RWPE2 (cell line): ENCODE measurements around the gene TSKU.

Experiments used
- ATAC-seq: fragments of 200-7000 bp; cut with Tn5 transposase; 3 replicates; pipeline ENCODE4 v1.9.1; 2021; ENCODE audit warnings: low read depth
- DNase-seq: peaks from one replicate; pipeline ENCODE4 v3.0.0-alpha.2; 2020; ENCODE audit warnings: low spot score
- H3K27ac ChIP-seq: fragments of 450-650 bp; 2 replicates; pipeline ENCODE4 v1.5.1; 2017; ENCODE audit warnings: mild to moderate bottlenecking; ENCODE audit not compliant: poor library complexity, severe bottlenecking
- H3K27me3 ChIP-seq: fragments of 250-450 bp; sonication (Bioruptor Pico); 2 replicates; pipeline ENCODE4 v1.5.1; 2021; ENCODE audit warnings: mild to moderate bottlenecking, moderate library complexity; ENCODE audit not compliant: insufficient read depth, poor library complexity, severe bottlenecking
- H3K36me3 ChIP-seq: fragments of 250-450 bp; sonication (Bioruptor Pico); 2 replicates; pipeline ENCODE4 v1.5.1; 2020; ENCODE audit warnings: low read depth, mild to moderate bottlenecking, moderate library complexity
- H3K4me1 ChIP-seq: fragments of 250-450 bp; sonication (Bioruptor Pico); 2 replicates; pipeline ENCODE4 v1.5.1; 2021; ENCODE audit warnings: mild to moderate bottlenecking, moderate library complexity; ENCODE audit not compliant: insufficient read depth, poor library complexity, severe bottlenecking
- H3K4me3 ChIP-seq: fragments of 250-450 bp; sonication (Bioruptor Pico); 2 replicates; pipeline ENCODE4 v1.5.1; 2021; ENCODE audit warnings: mild to moderate bottlenecking, moderate library complexity; ENCODE audit not compliant: severe bottlenecking
- H3K9me3 ChIP-seq: fragments of 250-450 bp; sonication (Bioruptor Pico); 2 replicates; pipeline ENCODE4 v1.5.1; 2021; ENCODE audit warnings: mild to moderate bottlenecking, moderate library complexity; ENCODE audit not compliant: severe bottlenecking
- TF ChIP-seq, protein P1 (sequence below): fragments of 450-650 bp; IDR thresholded peaks from one replicate; pipeline ENCODE4 v1.5.1; 2017; ENCODE audit warnings: mild to moderate bottlenecking, moderate library complexity; ENCODE audit not compliant: poor library complexity, severe bottlenecking

The TSKU gene

DNA sequence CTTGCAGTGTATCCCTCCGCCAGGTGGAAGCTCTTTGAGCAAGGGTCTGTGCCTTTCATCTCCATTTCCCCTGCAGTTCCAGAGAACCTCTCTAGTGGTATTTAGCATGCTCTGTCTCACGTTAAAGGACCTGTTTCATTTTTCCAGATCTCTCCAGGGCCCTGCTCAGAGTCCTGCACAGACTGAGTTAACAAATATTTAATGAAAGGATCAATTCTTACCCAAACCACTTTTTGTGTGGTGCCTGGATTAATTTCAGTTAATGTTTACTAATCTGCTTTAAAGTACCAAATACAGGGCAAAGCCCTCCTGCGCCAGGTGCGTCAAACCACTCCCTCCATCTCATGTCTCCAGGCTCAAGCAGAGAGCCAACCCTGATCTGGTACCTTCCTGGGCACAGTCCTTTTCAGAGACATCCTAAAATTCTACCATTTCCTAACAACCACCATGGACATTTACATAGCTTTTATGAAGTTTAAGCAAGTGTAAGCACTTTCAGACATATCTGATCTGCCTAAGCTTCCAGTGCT lies 58.8 kb downstream of the TSKU start:
- Histone ChIP-seq H3K27ac (no peak overlapping the region), H3K4me1 (no peaks in the 10 kb centered on the region), H3K36me3 (no peaks in the 10 kb centered on the region), H3K9me3 (no peaks in the 10 kb centered on the region), H3K27me3 (no peaks in the 10 kb centered on the region), H3K4me3 (no peak overlapping the region)
- TF ChIP-seq, protein P1, sequence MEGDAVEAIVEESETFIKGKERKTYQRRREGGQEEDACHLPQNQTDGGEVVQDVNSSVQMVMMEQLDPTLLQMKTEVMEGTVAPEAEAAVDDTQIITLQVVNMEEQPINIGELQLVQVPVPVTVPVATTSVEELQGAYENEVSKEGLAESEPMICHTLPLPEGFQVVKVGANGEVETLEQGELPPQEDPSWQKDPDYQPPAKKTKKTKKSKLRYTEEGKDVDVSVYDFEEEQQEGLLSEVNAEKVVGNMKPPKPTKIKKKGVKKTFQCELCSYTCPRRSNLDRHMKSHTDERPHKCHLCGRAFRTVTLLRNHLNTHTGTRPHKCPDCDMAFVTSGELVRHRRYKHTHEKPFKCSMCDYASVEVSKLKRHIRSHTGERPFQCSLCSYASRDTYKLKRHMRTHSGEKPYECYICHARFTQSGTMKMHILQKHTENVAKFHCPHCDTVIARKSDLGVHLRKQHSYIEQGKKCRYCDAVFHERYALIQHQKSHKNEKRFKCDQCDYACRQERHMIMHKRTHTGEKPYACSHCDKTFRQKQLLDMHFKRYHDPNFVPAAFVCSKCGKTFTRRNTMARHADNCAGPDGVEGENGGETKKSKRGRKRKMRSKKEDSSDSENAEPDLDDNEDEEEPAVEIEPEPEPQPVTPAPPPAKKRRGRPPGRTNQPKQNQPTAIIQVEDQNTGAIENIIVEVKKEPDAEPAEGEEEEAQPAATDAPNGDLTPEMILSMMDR: no peak
- no peak for DNase-seq
- no peak for ATAC-seq

DNA sequence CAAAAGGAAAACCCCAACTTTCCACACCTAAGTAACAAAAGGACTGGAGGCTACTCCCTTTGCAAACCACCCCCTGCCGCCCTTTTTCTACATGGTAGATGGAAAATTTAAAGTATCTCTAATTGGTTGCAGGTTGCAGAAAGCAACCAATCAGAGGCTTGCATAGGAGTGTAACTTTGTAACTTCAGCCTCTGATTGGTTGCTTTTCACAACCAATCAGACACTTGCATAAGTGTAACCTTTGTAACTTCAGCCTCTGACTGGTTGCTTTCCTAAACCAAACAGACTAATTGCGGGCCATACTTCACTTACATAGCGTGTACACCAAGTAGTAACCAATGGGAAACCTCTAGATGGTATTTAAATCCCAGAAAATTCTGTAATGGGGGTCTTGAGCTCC lies 60.8 kb downstream of the TSKU start:
- Histone ChIP-seq H3K4me3 (no peak overlapping the region), H3K4me1 (no peaks in the 10 kb centered on the region), H3K36me3 (no peaks in the 10 kb centered on the region), H3K9me3 (no peaks in the 10 kb centered on the region), H3K27me3 (no peaks in the 10 kb centered on the region), H3K27ac (no peak overlapping the region)
- DNase-seq: no peak
- TF ChIP-seq, protein P1: no peak
- no peak for ATAC-seq

DNA sequence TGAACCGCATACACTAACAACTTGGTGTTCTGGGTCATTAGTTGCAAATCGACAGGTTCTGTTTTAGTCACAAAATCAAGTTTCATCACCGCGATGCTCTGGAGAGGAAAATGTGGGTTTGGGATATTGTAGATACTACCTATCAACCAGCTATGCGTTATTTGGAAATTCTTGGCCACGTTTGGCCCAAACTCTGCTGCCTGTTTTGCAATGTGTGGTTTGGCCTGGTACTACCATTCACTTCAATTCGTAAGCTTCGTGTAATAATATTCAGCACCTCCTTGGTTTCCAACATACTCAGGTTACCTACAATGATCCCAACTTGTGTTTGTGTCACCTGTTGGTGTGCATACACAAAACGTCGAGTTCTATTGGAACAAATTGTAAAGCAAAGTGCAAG lies 61.4 kb downstream of the TSKU start:
- Histone ChIP-seq H3K36me3 (no peaks in the 10 kb centered on the region), H3K4me3 (no peak overlapping the region), H3K9me3 (no peaks in the 10 kb centered on the region), H3K27ac (no peak overlapping the region), H3K4me1 (no peaks in the 10 kb centered on the region), H3K27me3 (no peaks in the 10 kb centered on the region)
- ATAC-seq (no peak), DNase-seq (no peak)
- TF ChIP-seq, protein P1: no peak

DNA sequence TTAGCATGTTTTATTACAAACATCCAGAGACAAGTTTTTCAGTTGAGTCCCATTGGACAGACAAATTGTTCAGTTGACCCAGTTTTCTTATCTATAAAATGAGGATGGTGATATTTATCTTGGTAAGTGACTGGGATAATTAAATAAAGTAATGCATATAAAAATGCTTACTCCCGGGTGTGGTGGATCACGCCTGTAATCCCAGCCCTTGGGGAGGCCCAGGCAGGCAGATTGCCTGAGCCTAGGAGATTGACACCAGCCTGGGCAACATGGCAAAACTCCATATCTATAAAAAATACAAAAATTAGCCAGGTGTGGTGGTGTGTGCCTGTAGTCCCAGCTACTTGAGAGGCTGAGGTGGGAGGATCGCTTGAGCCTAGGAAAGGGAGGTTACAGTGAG lies 61.9 kb downstream of the TSKU start:
- Histone ChIP-seq H3K27me3 (no peaks in the 10 kb centered on the region), H3K36me3 (no peaks in the 10 kb centered on the region), H3K9me3 (no peaks in the 10 kb centered on the region), H3K4me1 (no peaks in the 10 kb centered on the region), H3K27ac (no peak overlapping the region), H3K4me3 (no peak overlapping the region)
- TF ChIP-seq, protein P1: no peak
- ATAC-seq (no peak), DNase-seq (no peak)

DNA sequence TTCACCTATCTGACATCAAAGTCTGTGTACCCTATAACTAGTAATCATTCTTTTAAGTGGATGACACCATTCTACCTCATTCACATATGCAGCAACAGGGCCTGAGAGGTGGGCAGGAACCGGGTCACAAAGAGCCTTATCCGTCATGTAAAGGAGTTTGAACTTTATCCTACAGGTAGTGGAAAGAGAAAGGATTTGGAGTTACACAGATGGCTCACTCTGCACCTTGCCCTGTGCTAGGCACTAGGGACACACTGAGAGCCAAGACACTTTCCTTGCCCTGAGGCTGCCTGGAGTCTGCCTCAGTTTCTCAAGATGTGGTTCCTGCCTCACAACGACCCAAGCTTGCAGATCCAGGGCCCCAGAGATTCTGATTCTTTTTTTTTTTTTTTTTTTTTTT lies 63.3 kb downstream of the TSKU start:
- H3K27me3 ChIP-seq: no peaks in the 10 kb centered on the region
- H3K4me1 ChIP-seq: no peaks in the 10 kb centered on the region
- no peaks in the 10 kb centered on the region for H3K9me3 ChIP-seq
- no peak overlapping the region for H3K27ac ChIP-seq
- no peak overlapping the region for H3K4me3 ChIP-seq
- no peak for DNase-seq
- no peaks in the 10 kb centered on the region for H3K36me3 ChIP-seq
- ATAC-seq: no peak
- TF ChIP-seq, protein P1: no peak
